K562 (cell line): ENCODE measurements around the gene HAL. TPM values are rescaled to one million over a fixed set of nuclear protein-coding genes. Genes with fewer than 3 reads are reported as not detected.

ENCODE experiments used
- ATAC-seq: fragments of 200-7000 bp; cut with Tn5 transposase; 3 replicates; pipeline ENCODE4 v1.9.1; 2020; ENCODE audit warnings: moderate library complexity
- BruUV-seq: library from RNA; stranded (reverse); fragments of 400-500 nt; replicated peaks from 2 replicates; lab custom pipeline; 2021; lab: Mats Ljungman, UMichigan
- CTCF ChIA-PET: fragments of 300-600 bp; formaldehyde crosslinking; extraction: SDS; loops from one replicate; lab custom pipeline; 2021; ENCODE audit warnings: low intra/inter-chr PET ratio; lab: Yijun Ruan, JAX
- POLR2A ChIA-PET: fragments of 300-600, 350-650 bp; sonication (Branson Sonifier 250); formaldehyde crosslinking; extraction: SDS; loops from one replicate; lab custom pipeline; 2021; ENCODE audit warnings: antibody characterized with exemption, inconsistent platforms; lab: Yijun Ruan, JAX
- DNase-seq, 4 experiments: peaks; one replicate each; pipeline versions ENCODE4 v3.0.0 to v3.0.0-alpha.2; 2011 to 2018; ENCODE audit warnings: low spot score in 3 of 4, mixed read lengths in 3 of 4; ENCODE audit errors: extremely low read depth in 1 of 4
- FAIRE-seq: peaks from 2 replicates; lab custom pipeline; 2011; peaks lifted over from hg19 to GRCh38; lab: Jason Lieb, UNC
- H2AFZ ChIP-seq: 2 replicates; pipeline ENCODE4 v1.6.0; 2011; ENCODE audit warnings: low read depth, low read length, control low read depth, inconsistent platforms
- H3K27ac ChIP-seq: fragments of 200-600 bp; 3 replicates; pipeline ENCODE4 v1.8.0; 2011; ENCODE audit warnings: low read depth, mild to moderate bottlenecking, control low read depth, inconsistent platforms, low read length, moderate library complexity, mixed read lengths; ENCODE audit errors: extremely low read depth
- H3K27me3 ChIP-seq, 2 experiments: fragments of 300-600 bp in 1 of 2; 2 replicates in 1 of 2; 3 replicates in 1 of 2; pipeline versions ENCODE4 v1.6.0 to v1.8.0; 2011; ENCODE audit warnings: inconsistent platforms in 2 of 2, low read length in 2 of 2, mild to moderate bottlenecking in 1 of 2, mixed read lengths in 1 of 2, moderate library complexity in 1 of 2; ENCODE audit not compliant: control insufficient read depth in 2 of 2, insufficient read depth in 2 of 2
- H3K36me3 ChIP-seq: fragments of 300-600 bp; 3 replicates; pipeline ENCODE4 v1.8.0; 2011; ENCODE audit warnings: mild to moderate bottlenecking, low read length, inconsistent platforms; ENCODE audit not compliant: control insufficient read depth, insufficient read depth
- H3K4me1 ChIP-seq, 2 experiments: fragments of 200-600 bp in 1 of 2; replicated peaks in 1 of 2; 2 replicates in 1 of 2; 3 replicates in 1 of 2; pipeline versions ENCODE4 v1.5.1 to v1.8.0; 2011; ENCODE audit warnings: inconsistent platforms in 2 of 2, low read length in 2 of 2, mild to moderate bottlenecking in 1 of 2, mixed read lengths in 1 of 2, moderate library complexity in 1 of 2; ENCODE audit not compliant: control insufficient read depth in 2 of 2, insufficient read depth in 2 of 2
- H3K4me2 ChIP-seq: 2 replicates; pipeline ENCODE4 v1.6.1; 2011; ENCODE audit warnings: low read length, control low read depth, inconsistent platforms, mixed read lengths; ENCODE audit not compliant: insufficient read depth
- H3K4me3 ChIP-seq: fragments of 200-600 bp; sonication (generic), shearing (Covaris generic); 2 replicates; pipeline ENCODE4 v1.5.1; 2016; ENCODE audit warnings: control low read depth, inconsistent platforms
- H3K79me2 ChIP-seq: fragments of 200-600 bp; 3 replicates; pipeline ENCODE4 v1.8.0; 2011; ENCODE audit warnings: low read length, inconsistent platforms; ENCODE audit not compliant: control insufficient read depth, insufficient read depth
- H3K9ac ChIP-seq, 2 experiments: 2 replicates each; pipeline versions ENCODE4 v1.6.0 to v1.6.1; 2011; ENCODE audit warnings: low read depth in 2 of 2, low read length in 2 of 2, control low read depth in 1 of 2, inconsistent platforms in 1 of 2, mild to moderate bottlenecking in 1 of 2, mixed read lengths in 1 of 2; ENCODE audit not compliant: insufficient read depth in 1 of 2
- H3K9me1 ChIP-seq: one replicate; pipeline ENCODE4 v1.6.0; 2011; ENCODE audit warnings: inconsistent platforms, mild to moderate bottlenecking, low read length, moderate library complexity; ENCODE audit not compliant: control insufficient read depth, insufficient read depth
- H3K9me3 ChIP-seq: replicated peaks from 2 replicates; pipeline ENCODE4 v1.5.1; 2011; ENCODE audit warnings: low read depth, low read length, inconsistent platforms; ENCODE audit not compliant: control insufficient read depth, insufficient read depth
- H4K20me1 ChIP-seq: replicated peaks from 2 replicates; pipeline ENCODE4 v1.6.1; 2011; ENCODE audit warnings: low read length, inconsistent platforms, mixed read lengths; ENCODE audit not compliant: control insufficient read depth, insufficient read depth
- EGR1 ChIP-seq: fragments of 450-650 bp; conservative IDR thresholded peaks from 2 replicates; pipeline ENCODE4 v1.6.1; 2017; ENCODE audit warnings: mild to moderate bottlenecking
- NELFE ChIP-seq: IDR thresholded peaks from 2 replicates; pipeline ENCODE4 v1.6.1; 2011; ENCODE audit warnings: mild to moderate bottlenecking; ENCODE audit not compliant: insufficient read depth, insufficient read length
- SLC30A9 ChIP-seq: fragments of 250-450 bp; sonication (Bioruptor Pico); IDR thresholded peaks from 2 replicates; pipeline ENCODE4 v1.8.0; 2022; ENCODE audit warnings: mild to moderate bottlenecking, moderate library complexity
- YY1 ChIP-seq, 3 experiments: IDR thresholded peaks; 2 replicates each; pipeline ENCODE4 v1.6.1; 2011; ENCODE audit warnings: low read length in 2 of 3, mild to moderate bottlenecking in 2 of 3, moderate library complexity in 2 of 3, borderline replicate concordance in 1 of 3, control low read depth in 1 of 3, low read depth in 1 of 3; ENCODE audit not compliant: insufficient read depth in 3 of 3, insufficient replicate concordance in 2 of 3, control insufficient read depth in 1 of 3, insufficient read length in 1 of 3; ENCODE audit errors: extremely low read depth in 1 of 3
- ZBTB17 ChIP-seq: fragments of 450-650 bp; formaldehyde crosslinking; IDR thresholded peaks from 2 replicates; pipeline ENCODE4 v1.4.0; 2020; ENCODE audit warnings: mild to moderate bottlenecking
- ZBTB7A ChIP-seq: IDR thresholded peaks from 2 replicates; pipeline ENCODE4 v1.6.1; 2011; ENCODE audit warnings: low read depth, mild to moderate bottlenecking, low read length, moderate library complexity, borderline replicate concordance; ENCODE audit not compliant: control insufficient read depth
- ZNF717 ChIP-seq: fragments of 250-450 bp; sonication (Bioruptor Pico); IDR thresholded peaks from 2 replicates; pipeline ENCODE4 v1.5.0; 2021
- WGBS: fragments of 100-300 bp; shearing (Covaris generic); methylation state at CpG from one replicate; pipeline ENCODE4 v1.1.6; 2016; ENCODE audit warnings: low coverage, mixed read lengths; ENCODE audit not compliant: insufficient coverage; ENCODE audit errors: missing lambda C conversion rate; 5-methylcytosine and 5-hydroxymethylcytosine counted together
- in situ Hi-C: fragments of 300-500 bp; cut with MboI; formaldehyde crosslinking; loops from 4 replicates; pipeline ENCODE4 v1.15.0; 2018; ENCODE audit warnings: inconsistent platforms, mixed read lengths
- intact Hi-C: fragments of 100-400 bp; cut with micrococcal nuclease; formaldehyde crosslinking; loops from 2 replicates; pipeline ENCODE4 v1.14.2; 2022
- polyA plus RNA-seq, 8 experiments: library from polyadenylated mRNA; depleted of rRNA in 4 of 8; stranded (reverse) in 5 of 8; unstranded in 3 of 8; fragments of >200 nt; fragmentation: Nextera tagmentation in 2 of 8; fragmentation: Illumina TruSeq in 1 of 8; extraction: Ambion mirVana in 2 of 8; extraction: Trizol in 1 of 8; gene quantifications; 2 replicates each; pipeline versions ENCODE4 v1.2.1 to v1.2.3, GENCODE V29; 2011 to 2014; ENCODE audit warnings: inconsistent platforms in 1 of 8, missing spikeins in 1 of 8
- total RNA-seq, 7 experiments: library from RNA; depleted of rRNA in 6 of 7; stranded (reverse); fragments of >200 nt in 6 of 7; fragmentation: Illumina TruSeq in 2 of 7; extraction: Trizol in 2 of 7; gene quantifications; 2 replicates each; pipeline versions ENCODE4 v1.2.1 to v1.2.3, GENCODE V29; 2011 to 2021; ENCODE audit warnings: low replicate concordance in 1 of 7
- TF ChIP-seq, protein P1 (sequence below): sonication (generic); formaldehyde crosslinking; IDR thresholded peaks from 2 replicates; pipeline ENCODE4 v1.8.0; 2022; ENCODE audit warnings: missing genetic modification reagents, mild to moderate bottlenecking, borderline replicate concordance
- TF ChIP-seq, protein P2 (sequence below): fragments of 250-450 bp; sonication (Bioruptor Pico); IDR thresholded peaks from 2 replicates; pipeline ENCODE4 v1.8.0; 2022; ENCODE audit warnings: inconsistent platforms, mild to moderate bottlenecking, moderate library complexity, borderline replicate concordance

HAL gene
- total and polyA plus RNA-seq, 9 of the 15 experiments (the other 6 are each of a cell fraction or from before 2014, with no cell fraction given) = 0.03 to 0.36 (median 0.20) TPM; not detected in 4

DNA sequence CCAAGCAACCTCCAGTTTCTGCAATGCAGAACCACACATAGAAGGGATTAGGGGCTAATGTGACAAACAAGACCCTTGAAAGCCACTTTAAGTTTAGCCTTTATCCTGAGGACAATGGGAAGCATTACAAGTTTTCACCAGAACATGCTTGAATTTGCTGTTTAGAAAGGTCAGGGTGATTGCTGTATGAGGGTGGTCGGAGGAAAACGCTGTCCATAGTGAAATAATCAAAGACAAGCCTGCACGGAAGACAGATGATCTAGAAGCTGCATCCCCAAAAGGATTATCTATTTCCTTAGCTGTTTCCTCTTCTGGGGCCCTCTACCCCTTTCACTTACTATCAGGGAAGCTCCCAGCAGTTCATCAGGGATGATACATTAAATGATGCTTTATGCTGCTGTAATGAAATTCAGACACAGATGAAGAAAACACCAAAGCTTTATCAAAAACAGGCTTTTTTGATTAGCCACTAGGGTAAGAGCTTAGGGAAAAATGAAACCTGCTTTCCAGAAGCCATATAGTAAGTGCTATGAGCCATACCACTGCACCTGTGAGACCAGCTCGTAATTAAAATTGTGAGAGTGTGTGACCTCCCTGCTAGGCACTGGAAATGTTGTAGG is 6.5 kb downstream of the HAL start:
- TF ChIP-seq ZBTB17 = no peak
- H3K4me3 ChIP-seq = no peak overlapping the region
- intact Hi-C loops (loop anchor here (10.0 kb wide), 1 partner anchor 365 kb away; no protein-coding TSS in a partner anchor), in situ Hi-C loops (no loop called here)
- H3K79me2 ChIP-seq = no peaks in the 10 kb centered on the region
- no peak overlapping the region for H3K9ac ChIP-seq
- H2AFZ ChIP-seq = no peak overlapping the region
- no peaks in the 10 kb centered on the region for H3K4me1 ChIP-seq
- H4K20me1 ChIP-seq = no peaks in the 10 kb centered on the region; the same call in 1 of the 2 replicates
- BruUV-seq = no TSS peak
- H3K9me1 ChIP-seq = no peaks in the 10 kb centered on the region
- H3K4me2 ChIP-seq = no peak overlapping the region
- WGBS = 0% methylated on average over 4 of the region's 4 CpGs
- H3K27me3 ChIP-seq = peaks cover 14 to 37% of the 10 kb centered on the region in 2 experiments; a peak in 4 of 5 replicates
- H3K9me3 ChIP-seq = no peaks in the 10 kb centered on the region
- ATAC-seq (no peak), DNase-seq (no peak), FAIRE-seq (no peak)
- H3K27ac ChIP-seq = no peak overlapping the region
- POLR2A ChIA-PET = interaction anchor here (1.0 kb wide), 1 partner anchor 10 kb away, joined by 4 read pairs; no protein-coding TSS in a partner anchor
- CTCF ChIA-PET = no interaction called here
- H3K36me3 ChIP-seq = no peaks in the 10 kb centered on the region

DNA sequence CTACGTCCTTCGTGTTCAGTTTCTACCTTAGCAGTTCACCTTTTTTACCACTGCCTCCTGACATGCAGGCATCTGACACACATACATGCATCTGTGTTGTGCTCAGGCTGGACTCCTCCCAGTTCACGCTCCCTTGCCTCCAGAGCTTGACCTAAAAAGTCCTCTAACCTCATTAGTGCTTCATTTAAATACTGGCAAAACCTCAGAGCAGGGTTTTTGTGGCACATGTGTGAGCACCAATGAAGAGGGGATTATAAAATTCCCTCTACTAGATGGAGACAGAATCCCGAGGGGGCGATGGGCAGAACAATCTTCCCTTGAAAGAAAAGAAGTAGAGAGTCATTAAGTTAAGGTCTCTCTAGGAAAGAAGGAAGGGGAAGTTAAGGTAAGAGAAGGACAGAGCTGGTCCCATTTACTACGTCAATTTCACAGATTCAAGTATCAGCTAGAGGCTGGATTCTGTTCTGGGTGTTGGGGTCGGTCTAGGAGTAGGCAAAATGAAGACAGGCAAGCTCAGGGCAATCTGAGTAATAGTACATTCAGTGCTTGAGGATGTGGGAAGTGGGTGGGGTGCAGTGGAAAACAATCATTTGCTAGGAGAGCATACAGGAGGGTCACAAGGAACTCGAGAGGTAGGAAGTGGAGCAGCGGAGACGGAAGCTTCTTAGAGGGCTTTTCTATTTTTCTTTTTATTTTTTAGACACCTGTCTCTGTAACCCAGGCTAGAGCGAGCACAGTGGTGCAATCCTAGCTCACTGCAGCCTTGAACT is 7.5 kb downstream of the HAL start:
- Histone ChIP-seq H3K9me1 (no peaks in the 10 kb centered on the region), H3K27me3 (peaks cover 14 to 32% of the 10 kb centered on the region in 2 experiments; a peak in 4 of 5 replicates), H3K4me2 (no peak overlapping the region), H3K9me3 (no peaks in the 10 kb centered on the region), H3K4me3 (no peak overlapping the region), H3K79me2 (no peaks in the 10 kb centered on the region), H3K4me1 (no peaks in the 10 kb centered on the region), H2AFZ (no peak overlapping the region), H3K27ac (no peak overlapping the region), H4K20me1 (no peaks in the 10 kb centered on the region; the same call in 1 of the 2 replicates), H3K9ac (no peak overlapping the region), H3K36me3 (no peaks in the 10 kb centered on the region)
- ATAC-seq (no peak), FAIRE-seq (no peak), DNase-seq (no peak)
- 0% methylated on average over 11 of the region's 11 CpGs for WGBS
- ChIA-PET POLR2A (no interaction called here), CTCF (no interaction called here)
- intact Hi-C loops (no loop called here), in situ Hi-C loops (no loop called here)
- no TSS peak for BruUV-seq
- TF ChIP-seq ZBTB7A (no peak), NELFE (no peak), SLC30A9 (no peak), EGR1 (no peak), ZNF717 (no peak), YY1 (IDR thresholded peaks at IDR 0.05; ENCODE audit: borderline replicate concordance in 1 of 3, control insufficient read depth in 1 of 3, extremely low read depth in 1 of 3, insufficient read depth in 3 of 3, insufficient read length in 1 of 3, insufficient replicate concordance in 2 of 3, low read depth in 1 of 3, low read length in 2 of 3) (no peak)
- TF ChIP-seq, protein P1, sequence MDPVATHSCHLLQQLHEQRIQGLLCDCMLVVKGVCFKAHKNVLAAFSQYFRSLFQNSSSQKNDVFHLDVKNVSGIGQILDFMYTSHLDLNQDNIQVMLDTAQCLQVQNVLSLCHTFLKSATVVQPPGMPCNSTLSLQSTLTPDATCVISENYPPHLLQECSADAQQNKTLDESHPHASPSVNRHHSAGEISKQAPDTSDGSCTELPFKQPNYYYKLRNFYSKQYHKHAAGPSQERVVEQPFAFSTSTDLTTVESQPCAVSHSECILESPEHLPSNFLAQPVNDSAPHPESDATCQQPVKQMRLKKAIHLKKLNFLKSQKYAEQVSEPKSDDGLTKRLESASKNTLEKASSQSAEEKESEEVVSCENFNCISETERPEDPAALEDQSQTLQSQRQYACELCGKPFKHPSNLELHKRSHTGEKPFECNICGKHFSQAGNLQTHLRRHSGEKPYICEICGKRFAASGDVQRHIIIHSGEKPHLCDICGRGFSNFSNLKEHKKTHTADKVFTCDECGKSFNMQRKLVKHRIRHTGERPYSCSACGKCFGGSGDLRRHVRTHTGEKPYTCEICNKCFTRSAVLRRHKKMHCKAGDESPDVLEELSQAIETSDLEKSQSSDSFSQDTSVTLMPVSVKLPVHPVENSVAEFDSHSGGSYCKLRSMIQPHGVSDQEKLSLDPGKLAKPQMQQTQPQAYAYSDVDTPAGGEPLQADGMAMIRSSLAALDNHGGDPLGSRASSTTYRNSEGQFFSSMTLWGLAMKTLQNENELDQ = no peak
- TF ChIP-seq, protein P2, sequence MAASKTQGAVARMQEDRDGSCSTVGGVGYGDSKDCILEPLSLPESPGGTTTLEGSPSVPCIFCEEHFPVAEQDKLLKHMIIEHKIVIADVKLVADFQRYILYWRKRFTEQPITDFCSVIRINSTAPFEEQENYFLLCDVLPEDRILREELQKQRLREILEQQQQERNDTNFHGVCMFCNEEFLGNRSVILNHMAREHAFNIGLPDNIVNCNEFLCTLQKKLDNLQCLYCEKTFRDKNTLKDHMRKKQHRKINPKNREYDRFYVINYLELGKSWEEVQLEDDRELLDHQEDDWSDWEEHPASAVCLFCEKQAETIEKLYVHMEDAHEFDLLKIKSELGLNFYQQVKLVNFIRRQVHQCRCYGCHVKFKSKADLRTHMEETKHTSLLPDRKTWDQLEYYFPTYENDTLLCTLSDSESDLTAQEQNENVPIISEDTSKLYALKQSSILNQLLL (CRISPR knock-in tag) = no peak
